Heart left ventricle (tissue), 16 donors: ENCODE results near the gene PGAP2. TPM values are rescaled to one million over a fixed set of nuclear protein-coding genes. Genes with fewer than 3 reads are reported as not detected.

ENCODE experiments used
- ATAC-seq, 4 donors: fragments of 200-7000 bp; cut with Tn5 transposase; one replicate each; pipeline ENCODE4 v1.9.1; 2020 to 2022; ENCODE audit warnings: moderate library complexity in 4 of 4, mild to moderate bottlenecking in 3 of 4, moderate number of reproducible peaks in 1 of 4
- DNase-seq, 5 donors: peaks; one replicate each; pipeline ENCODE4 v3.0.0-alpha.2; 2020
- H3K27ac ChIP-seq, 12 donors: fragments of 200-600 bp; sonication (generic) in 4 of 12; one replicate each; pipeline versions ENCODE4 v1.5.0 to v1.8.0; 2016 to 2022; ENCODE audit warnings: mild to moderate bottlenecking in 2 of 12
- H3K27me3 ChIP-seq, 9 donors: fragments of 200-600 bp; sonication (generic) in 2 of 9; one replicate each; pipeline versions ENCODE4 v1.5.1 to v1.8.0; 2016 to 2022; ENCODE audit warnings: mild to moderate bottlenecking in 3 of 9
- H3K36me3 ChIP-seq, 9 donors: fragments of 200-600 bp; sonication (generic) in 2 of 9; one replicate each; pipeline versions ENCODE4 v1.5.0 to v1.8.0; 2018 to 2022; ENCODE audit warnings: mild to moderate bottlenecking in 2 of 9
- H3K4me1 ChIP-seq, 12 donors: fragments of 200-600 bp; sonication (generic) in 4 of 12; one replicate each; pipeline versions ENCODE4 v1.5.0 to v1.8.0; 2016 to 2022; ENCODE audit warnings: mild to moderate bottlenecking in 3 of 12
- H3K4me3 ChIP-seq, 12 donors: fragments of 200-600 bp; sonication (generic) in 4 of 12; one replicate each; pipeline versions ENCODE4 v1.5.0 to v1.8.0; 2017 to 2022; ENCODE audit warnings: mild to moderate bottlenecking in 9 of 12, moderate library complexity in 4 of 12
- H3K9me3 ChIP-seq, 12 donors: fragments of 200-600 bp; sonication (generic) in 4 of 12; one replicate each; pipeline versions ENCODE4 v1.5.0 to v1.8.0; 2016 to 2022; ENCODE audit warnings: mild to moderate bottlenecking in 1 of 12
- CTCF ChIP-seq, 12 donors: fragments of 200-600 bp; sonication (generic) in 4 of 12; IDR thresholded peaks; one replicate each; pipeline versions ENCODE4 v1.5.0 to v1.8.0; 2018 to 2022; ENCODE audit warnings: antibody characterized with exemption in 12 of 12, mild to moderate bottlenecking in 5 of 12
- POLR2A ChIP-seq, 2 donors: fragments of 450-650 bp; IDR thresholded peaks; one replicate each; pipeline ENCODE4 v1.6.1; 2017; ENCODE audit warnings: antibody characterized with exemption in 2 of 2, mild to moderate bottlenecking in 2 of 2, moderate library complexity in 2 of 2
- WGBS, 4 donors: extraction: QIAGEN DNeasy Blood & Tissue Kit in 2 of 4; methylation state at CpG; one replicate each; pipeline versions ENCODE4 v1.1.5 to v1.1.7; 2013 to 2018; 5-methylcytosine and 5-hydroxymethylcytosine counted together
- intact Hi-C, 10 donors: fragments of 100-400 bp; cut with DNase I; formaldehyde crosslinking; loops; one replicate each; pipeline versions ENCODE4 v1.11.1 to v1.14.2; 2022
- polyA plus RNA-seq, 2 donors: library from polyadenylated mRNA; stranded (reverse); fragments of 200-250 nt; gene quantifications; one replicate each; pipeline ENCODE4 v1.2.3, GENCODE V29; 2013
- total RNA-seq, 9 donors: library from RNA; depleted of rRNA in 2 of 9; stranded (reverse); fragments of >200 nt in 2 of 9; fragmentation: NEBNext Ultra II Directional in 3 of 9; extraction: Animal tissue kit (Norgen Biotek cat#: 25700) in 3 of 9; gene quantifications; one replicate each; pipeline versions ENCODE4 v1.1.0 to v1.2.4, GENCODE V29; 2016 to 2023
- donor health status: ischemic (EF 13 %, LVEDD 7.1; RV severe dilation, severe dysfunction).
- donor health status: healthy with polysubstance abuse.
- donor health status: DM: no; HTN: yes; CAD: no.
- donor health status: DM: no; HTN: no; CAD: no.
- donor health status: ischemic (EF 25% LVEDD 6.9; RV normal size, moderate dysfunction).
- donor health status: ischemic (EF 25% LVEDD 5.7; RV mildly dilated, moderate dysfunction).
- donor health status: healthy.
- donor health status: DM: yes; HTN: yes; CAD: no.
- donor health status: ischemic (EF 35%, LVEDD 5.7; RV mildly dilated, moderate dysfunction).
- donor health status: nonischemic (EF 11% LVEDD 7.7; RV severe dilation, severe dysfunction).
- donor health status: DM: yes; HTN: yes; CAD: no.
- donor health status: PGD.
- donor health status: ischemic (EF 29% LVEDD 5.4; RV normal size, mild dysfunction).
- donor health status: nonischemic (EF 23%, LVEDD 6.1; RV moderate dilation, normal function).

PGAP2 gene
- total and polyA plus RNA-seq, 11 donors, result 12.9 to 31.7 (median 21.1) TPM

DNA sequence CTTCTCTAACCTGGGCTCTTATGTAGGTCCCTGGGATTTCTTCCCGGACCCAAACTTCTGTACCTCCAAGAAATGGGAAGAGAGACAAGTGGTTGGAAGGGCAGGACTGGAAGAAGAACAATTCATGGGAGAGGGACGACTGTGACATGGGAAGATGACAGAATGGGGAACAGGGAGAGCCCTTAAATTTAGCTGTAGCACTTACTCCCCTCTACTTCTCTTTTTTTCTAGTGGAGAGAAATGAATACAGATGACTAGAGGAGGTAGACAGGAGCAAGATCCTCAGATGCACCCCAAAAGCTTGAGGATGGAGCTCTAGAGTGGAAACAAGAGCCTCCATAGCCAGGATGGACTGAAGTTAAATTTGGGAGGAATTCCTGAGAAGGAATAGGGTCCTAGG lies 30.1 kb downstream of the PGAP2 start:
- intact Hi-C loops, result no loop called here
- ATAC-seq (no peak), DNase-seq (no peak)
- no peaks in the 10 kb centered on the region for H3K27me3 ChIP-seq
- peaks cover 0 to 7% (median 0%) of the 10 kb centered on the region in 9 donors for H3K36me3 ChIP-seq
- peak overlapping the region in 11 of 12 donors; percentile 25 to 98 (median 50) for H3K27ac ChIP-seq
- peak overlapping the region in 7 of 12 donors; percentile 10 to 98 (median 81) for H3K4me3 ChIP-seq
- TF ChIP-seq CTCF (IDR thresholded peaks at IDR 0.05), result no peak
- H3K9me3 ChIP-seq, result no peaks in the 10 kb centered on the region
- 80 to 88% (median 82%) methylated on average over 2 of the region's 2 CpGs for WGBS, 4 donors
- peaks cover 8 to 72% (median 60%) of the 10 kb centered on the region in 12 donors for H3K4me1 ChIP-seq

DNA sequence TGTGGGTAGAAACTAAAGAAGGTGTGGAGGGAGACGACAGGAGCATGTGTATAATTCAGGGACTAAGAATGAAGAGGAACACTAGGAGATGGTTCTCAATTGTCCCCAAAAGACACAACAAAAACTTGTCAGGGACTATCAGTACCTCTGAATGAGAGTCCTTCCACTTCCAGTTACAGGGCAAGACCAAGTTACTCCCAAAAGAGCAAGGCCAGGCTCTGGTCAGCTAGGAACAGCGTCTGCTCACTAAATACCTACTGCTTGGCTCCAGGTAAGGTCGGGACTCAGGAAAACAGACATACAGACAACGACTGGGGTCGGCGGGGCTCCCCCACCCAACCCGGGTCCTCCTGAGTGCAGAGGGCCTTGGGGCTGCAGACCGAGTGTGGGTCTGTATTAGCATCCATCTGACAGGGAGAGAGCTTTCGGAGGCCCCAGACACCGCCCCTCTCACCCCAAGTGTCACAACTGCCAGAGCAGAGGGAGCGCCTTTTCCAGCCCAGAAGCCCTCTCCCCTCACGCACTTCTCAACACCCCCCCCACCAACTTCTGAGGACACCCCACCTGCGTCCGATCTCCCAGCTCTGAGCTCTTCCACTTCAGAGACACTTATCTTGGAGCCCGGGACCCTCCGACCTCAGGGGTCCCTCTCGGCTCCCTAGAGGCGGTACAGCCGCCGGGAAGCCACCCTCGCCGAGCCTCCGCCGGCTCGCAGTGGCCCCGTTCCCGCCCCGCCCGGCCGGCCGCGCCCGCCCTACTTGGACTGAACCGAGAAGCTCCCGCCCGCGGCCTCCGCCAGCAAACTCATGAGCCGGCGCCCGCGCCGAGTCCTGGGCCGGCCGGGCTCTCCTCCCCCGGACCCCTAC lies 31.9 kb downstream of the PGAP2 start:
- TF ChIP-seq CTCF (IDR thresholded peaks at IDR 0.05), result no peak
- TF ChIP-seq POLR2A (IDR thresholded peaks at IDR 0.05), result peak in 1 of 2 donors; percentile 41
- Histone ChIP-seq H3K4me1 (peaks cover 8 to 55% (median 45%) of the 10 kb centered on the region in 12 donors), H3K9me3 (no peaks in the 10 kb centered on the region), H3K4me3 (peak overlapping the region; percentile 42 to 98 (median 84)), H3K27ac (peak overlapping the region; percentile 92 to 100 (median 98)), H3K27me3 (no peaks in the 10 kb centered on the region), H3K36me3 (no peaks in the 10 kb centered on the region)
- DNase-seq (no peak), ATAC-seq (peak in 2 of 4 donors; percentile 43 to 46)
- intact Hi-C loops, result loop anchor here in 8 of 10 donors (2.0 to 10.0 kb wide), 6 partner anchors 33 to 385 kb away; partner anchors contain the start of genes PGAP2 (in 4 of the 8) and NUP98 (in 3 of the 8)
- WGBS, 4 donors, result 3 to 7% (median 4%) methylated on average over 12 to 46 of the region's 46 CpGs

DNA sequence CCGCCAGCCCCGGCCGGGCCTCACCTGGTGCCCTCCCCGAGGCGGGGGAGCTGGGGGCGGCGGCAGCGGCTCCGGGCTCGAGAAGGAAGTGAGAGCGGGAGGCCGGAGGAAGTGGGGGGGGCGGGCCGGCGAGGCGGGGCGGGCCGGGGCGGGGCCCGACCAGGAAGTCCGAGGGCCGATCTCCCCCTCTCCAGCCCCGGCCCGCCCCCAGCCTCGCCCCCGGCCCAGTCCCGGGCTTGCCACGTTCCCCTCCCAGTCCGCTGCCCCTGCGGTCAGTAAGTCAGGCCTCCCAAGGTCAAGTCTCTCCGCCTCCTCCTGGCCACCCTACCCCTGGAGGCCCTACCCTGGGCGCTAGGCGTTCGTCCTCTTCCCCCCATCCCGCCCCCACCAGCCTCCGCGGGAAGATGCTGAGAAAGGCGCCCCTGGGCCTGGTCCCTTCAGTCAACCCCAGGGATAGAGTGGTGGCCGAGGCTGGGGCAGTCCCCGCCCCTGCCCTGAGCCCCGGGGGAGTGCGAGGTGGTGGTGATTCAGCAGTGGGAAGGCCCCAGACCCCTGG lies 32.6 kb downstream of the PGAP2 start, which contains the start of gene RHOG:
Gene RHOG, minus strand, starts transcription at position 90 of the 556 bp plus-strand sequence. CDS start 12,821 bp downstream, outside the sequence.
- DNase-seq (peak; percentile 90 to 93 (median 90)), ATAC-seq (peak; percentile 66 to 86 (median 85))
- Histone ChIP-seq H3K27ac (peak within 1 kb of the TSS; percentile 92 to 100 (median 98)), H3K36me3 (no peaks in the 10 kb centered on the region), H3K4me1 (peaks cover 8 to 48% (median 38%) of the 10 kb centered on the region in 12 donors), H3K4me3 (peak within 1 kb of the TSS; percentile 42 to 98 (median 84)), H3K27me3 (no peaks in the 10 kb centered on the region), H3K9me3 (no peaks in the 10 kb centered on the region)
- TF ChIP-seq CTCF (IDR thresholded peaks at IDR 0.05), result no peak
- intact Hi-C loops, result loop anchor here in 8 of 10 donors (2.0 to 10.0 kb wide), 6 partner anchors 34 to 386 kb away; partner anchors contain the start of genes PGAP2 (in 4 of the 8) and NUP98 (in 3 of the 8)
- 0 to 2% (median 0%) methylated on average over 4 to 39 of the region's 42 CpGs for WGBS, 4 donors
